Thyroid gland (tissue), 4 donors: ENCODE data around the gene WDR91. TPM values are rescaled to one million over a fixed set of nuclear protein-coding genes. Genes with fewer than 3 reads are reported as not detected.
"Not testable (repeated sequence)": the region's sequence is repeated elsewhere in the genome, so short reads cannot be mapped to it uniquely, and the experiment has no call there.

Experiments used
- DNase-seq, 2 donors: peaks; one replicate each; pipeline ENCODE4 v3.0.0-alpha.2; 2019
- H3K27ac ChIP-seq, 3 donors: fragments of 200-600 bp; sonication (generic); 1 replicate in 2 of 3; 2 replicates in 1 of 3; pipeline ENCODE4 v1.5.1; 2016 to 2019; ENCODE audit warnings: mild to moderate bottlenecking in 1 of 3, moderate library complexity in 1 of 3
- H3K27me3 ChIP-seq: fragments of 200-600 bp; sonication (generic); one replicate; pipeline ENCODE4 v1.5.1; 2019
- H3K36me3 ChIP-seq, 2 donors: fragments of 200-600 bp; sonication (generic); one replicate each; pipeline ENCODE4 v1.5.1; 2016 to 2019
- H3K4me1 ChIP-seq, 2 donors: fragments of 200-600 bp; sonication (generic); one replicate each; pipeline ENCODE4 v1.5.1; 2017 to 2019
- H3K4me3 ChIP-seq, 3 donors: fragments of 200-600 bp; sonication (generic); replicated peaks in 1 of 3; 1 replicate in 2 of 3; 2 replicates in 1 of 3; pipeline ENCODE4 v1.5.1; 2016; ENCODE audit warnings: mild to moderate bottlenecking in 1 of 3
- H3K9me3 ChIP-seq: fragments of 200-600 bp; sonication (generic); one replicate; pipeline ENCODE4 v1.5.1; 2017
- POLR2A ChIP-seq, 2 donors: fragments of 450-650 bp; IDR thresholded peaks; one replicate each; pipeline ENCODE4 v1.6.1; 2017; ENCODE audit warnings: antibody characterized with exemption in 2 of 2, mild to moderate bottlenecking in 2 of 2, moderate library complexity in 1 of 2
- WGBS, 2 donors: methylation state at CpG; one replicate each; pipeline ENCODE4 v1.1.5; 2017; 5-methylcytosine and 5-hydroxymethylcytosine counted together
- intact Hi-C: fragments of 100-400 bp; cut with DNase I; formaldehyde crosslinking; loops from one replicate; pipeline ENCODE4 v1.15.1; 2023
- total RNA-seq, 4 donors: library from RNA; depleted of rRNA; stranded (reverse); fragments of >200 nt; gene quantifications; one replicate each; pipeline ENCODE4 v1.2.3, GENCODE V29; 2016
- TF ChIP-seq, protein P1 (sequence below), 6 experiments: fragments of 200-600 bp in 3 of 6; fragments of 450-650 bp in 3 of 6; sonication (generic) in 3 of 6; IDR thresholded peaks; one replicate each; pipeline ENCODE4 v1.5.1; 2016 to 2019; ENCODE audit warnings: antibody characterized with exemption in 6 of 6, mild to moderate bottlenecking in 2 of 6, inconsistent platforms in 1 of 6, moderate library complexity in 1 of 6

The WDR91 gene
- total RNA-seq, 4 donors from 2014 or later = 8.4 to 34.4 (median 9.1) TPM

GRCh38 chr7:135171581-135172291, 39.6 kb downstream of the WDR91 start:
- Histone ChIP-seq H3K36me3 (peaks cover 11 to 12% of the 10 kb centered on the region in 2 donors), H3K4me1 (peaks cover 20 to 35% of the 10 kb centered on the region in 2 donors), H3K27ac (peak overlapping the region; percentile 58 to 95 (median 92))
- peak; percentile 27 to 48 for DNase-seq
- not testable (repeated sequence) for H3K27me3 ChIP-seq, H3K4me3 ChIP-seq, H3K9me3 ChIP-seq
- TF ChIP-seq POLR2A (IDR thresholded peaks at IDR 0.05) = peak in 1 of 2 donors; percentile 18
- intact Hi-C loops = loop anchor here (5.0 kb wide), 1 partner anchor 184 kb away; the partner anchor contains the start of gene AGBL3
- 73 to 90% methylated on average over 10 to 17 of the region's 19 CpGs for WGBS, 2 donors

GRCh38 chr7:135170998-135171481, 40.3 kb downstream of the WDR91 start:
- Histone ChIP-seq H3K27ac (peak overlapping the region; percentile 58 to 95 (median 92)), H3K36me3 (peaks cover 17 to 18% of the 10 kb centered on the region in 2 donors), H3K4me1 (peaks cover 20 to 38% of the 10 kb centered on the region in 2 donors), H3K4me3 (peak overlapping the region; percentile 76 to 87 (median 76))
- WGBS, 2 donors = 24 to 25% methylated on average over 12 of the region's 12 CpGs
- H3K9me3 ChIP-seq, DNase-seq, H3K27me3 ChIP-seq: not testable (repeated sequence)
- intact Hi-C loops = loop anchor here (5.0 kb wide), 1 partner anchor 184 kb away; the partner anchor contains the start of gene AGBL3

DNA sequence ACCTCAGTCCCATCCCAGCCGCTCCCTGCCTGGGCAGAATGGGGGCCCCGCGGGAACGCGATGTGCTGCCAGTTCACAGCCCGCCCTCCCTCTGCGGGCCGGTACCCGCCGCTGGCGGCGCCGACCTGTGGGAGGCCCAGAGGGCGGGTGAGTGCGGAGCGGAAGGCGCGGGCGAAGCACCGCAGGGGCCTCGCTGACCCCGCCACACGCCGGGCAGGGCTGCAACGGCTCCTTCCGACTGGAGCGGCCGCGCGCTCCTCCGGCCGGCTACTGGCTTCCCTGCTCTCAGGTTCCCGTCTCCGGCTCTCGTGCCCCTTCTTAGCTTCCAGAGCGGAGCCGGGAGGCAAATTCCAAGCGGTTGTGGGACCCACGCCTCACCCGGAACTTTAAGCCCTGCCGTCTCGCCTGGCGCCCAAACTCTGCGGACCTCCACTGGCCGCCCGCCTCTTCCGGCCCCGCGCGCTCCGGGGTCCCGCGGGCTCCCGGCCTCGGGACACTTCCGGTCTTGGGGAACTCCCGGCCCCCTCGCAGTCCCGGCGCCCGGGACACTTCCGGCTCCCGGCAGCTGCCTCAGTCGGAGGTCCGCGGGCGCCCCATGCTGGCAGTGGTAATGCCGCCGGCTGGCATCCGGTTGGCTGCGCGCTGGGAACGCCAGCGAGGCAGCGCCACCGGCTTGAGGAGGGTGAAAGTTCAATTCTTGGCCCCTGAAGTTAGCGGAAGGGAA, 40.9 kb downstream of the WDR91 start, which contains the start of gene CYREN:
Gene CYREN (minus strand): TSS at position 434 of the 724 bp plus-strand sequence. CDS start 1,785 bp downstream, outside the sequence.
- intact Hi-C loops = loop anchor here (5.0 kb wide), 1 partner anchor 183 kb away; the partner anchor contains the start of gene AGBL3

DNA sequence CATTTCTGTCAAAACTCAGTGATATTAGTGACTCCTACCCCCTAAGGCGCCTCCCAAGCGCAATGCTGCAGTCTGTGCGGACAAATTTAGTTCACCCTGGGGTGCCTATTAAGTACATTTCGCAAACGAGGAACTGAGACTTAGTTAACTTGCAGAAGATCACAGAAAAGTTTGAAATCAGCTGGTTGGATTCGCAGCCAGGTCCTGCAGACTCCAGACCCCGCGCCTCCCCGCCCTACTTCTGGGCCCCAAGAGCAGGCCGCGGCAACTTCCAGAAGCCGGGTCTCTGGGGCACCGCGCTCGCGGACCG, 41.4 kb downstream of the WDR91 start:
- H3K27me3 ChIP-seq = no peaks in the 10 kb centered on the region
- no peak for DNase-seq
- H3K4me1 ChIP-seq = peaks cover 20 to 44% of the 10 kb centered on the region in 2 donors
- H3K4me3 ChIP-seq = peak overlapping the region; percentile 76 to 87 (median 76)
- intact Hi-C loops = loop anchor here (5.0 to 10.0 kb wide), 2 partner anchors 183 to 515 kb away; partner anchors contain the start of gene AGBL3
- TF ChIP-seq POLR2A (IDR thresholded peaks at IDR 0.05) = no peak
- TF ChIP-seq, protein P1, sequence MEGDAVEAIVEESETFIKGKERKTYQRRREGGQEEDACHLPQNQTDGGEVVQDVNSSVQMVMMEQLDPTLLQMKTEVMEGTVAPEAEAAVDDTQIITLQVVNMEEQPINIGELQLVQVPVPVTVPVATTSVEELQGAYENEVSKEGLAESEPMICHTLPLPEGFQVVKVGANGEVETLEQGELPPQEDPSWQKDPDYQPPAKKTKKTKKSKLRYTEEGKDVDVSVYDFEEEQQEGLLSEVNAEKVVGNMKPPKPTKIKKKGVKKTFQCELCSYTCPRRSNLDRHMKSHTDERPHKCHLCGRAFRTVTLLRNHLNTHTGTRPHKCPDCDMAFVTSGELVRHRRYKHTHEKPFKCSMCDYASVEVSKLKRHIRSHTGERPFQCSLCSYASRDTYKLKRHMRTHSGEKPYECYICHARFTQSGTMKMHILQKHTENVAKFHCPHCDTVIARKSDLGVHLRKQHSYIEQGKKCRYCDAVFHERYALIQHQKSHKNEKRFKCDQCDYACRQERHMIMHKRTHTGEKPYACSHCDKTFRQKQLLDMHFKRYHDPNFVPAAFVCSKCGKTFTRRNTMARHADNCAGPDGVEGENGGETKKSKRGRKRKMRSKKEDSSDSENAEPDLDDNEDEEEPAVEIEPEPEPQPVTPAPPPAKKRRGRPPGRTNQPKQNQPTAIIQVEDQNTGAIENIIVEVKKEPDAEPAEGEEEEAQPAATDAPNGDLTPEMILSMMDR (IDR thresholded peaks at IDR 0.05) = no peak
- peaks cover 20 to 27% of the 10 kb centered on the region in 2 donors for H3K36me3 ChIP-seq
- 3 to 5% methylated on average over 16 of the region's 17 CpGs for WGBS, 2 donors
- H3K9me3 ChIP-seq = no peaks in the 10 kb centered on the region
- peak overlapping the region; percentile 58 to 95 (median 92) for H3K27ac ChIP-seq

More for the DNA sequence above, 40.9 kb downstream of the WDR91 start, which contains the start of gene CYREN:
- peak; percentile 94 to 95 for DNase-seq
- WGBS, 2 donors = 0 to 1% methylated on average over 7 to 28 of the region's 77 CpGs
- Histone ChIP-seq H3K27me3 (no peaks in the 10 kb centered on the region), H3K36me3 (peaks cover 20 to 23% of the 10 kb centered on the region in 2 donors), H3K9me3 (no peaks in the 10 kb centered on the region), H3K4me3 (peak within 1 kb of the TSS; percentile 76 to 87 (median 76)), H3K4me1 (peaks cover 20 to 44% of the 10 kb centered on the region in 2 donors), H3K27ac (peak within 1 kb of the TSS; percentile 58 to 95 (median 92))
- peak in 1 of 2 donors; percentile 78 for TF ChIP-seq POLR2A (IDR thresholded peaks at IDR 0.05)
- TF ChIP-seq, protein P1 (IDR thresholded peaks at IDR 0.05) = peak in 5 of 6 experiments; percentile 32 to 76 (median 61)

- Histone ChIP-seq H3K4me3 (peak overlapping the region in 2 of 3 donors; percentile 76 to 87), H3K27ac (peak overlapping the region; percentile 58 to 95 (median 92)), H3K9me3 (no peaks in the 10 kb centered on the region), H3K27me3 (no peaks in the 10 kb centered on the region), H3K4me1 (peaks cover 20 to 44% of the 10 kb centered on the region in 2 donors), H3K36me3 (peaks cover 20 to 27% of the 10 kb centered on the region in 2 donors)
- intact Hi-C loops = loop anchor here (10.0 kb wide), 1 partner anchor 515 kb away; no protein-coding TSS in a partner anchor
- 69 to 73% methylated on average over 10 to 11 of the region's 11 CpGs for WGBS, 2 donors
- DNase-seq = no peak
- TF ChIP-seq, protein P1 (IDR thresholded peaks at IDR 0.05) = no peak
- TF ChIP-seq POLR2A (IDR thresholded peaks at IDR 0.05) = no peak
These were observed 42.0 kb downstream of the WDR91 start for GRCh38 chr7:135169141-135169963.
